GM12878 (cell line): Measurements from ENCODE around the gene ITPKB. TPM values are rescaled to one million over a fixed set of nuclear protein-coding genes. Genes with fewer than 3 reads are reported as not detected.

Source experiments
- ATAC-seq: fragments of 200-7000 bp; cut with Tn5 transposase; 3 replicates; pipeline ENCODE4 v1.9.1; 2020; ENCODE audit warnings: mild to moderate bottlenecking, moderate library complexity
- BruUV-seq: library from RNA; stranded (reverse); fragments of 400-500 nt; replicated peaks from 2 replicates; lab custom pipeline; 2021; lab: Mats Ljungman, UMichigan
- CTCF ChIA-PET: fragments of 300-600 bp; sonication (Branson Sonifier 250); formaldehyde crosslinking; extraction: SDS; loops from one replicate; lab custom pipeline; 2021; ENCODE audit warnings: inconsistent platforms; lab: Yijun Ruan, JAX
- POLR2A ChIA-PET: fragments of 350-600 bp; formaldehyde crosslinking; extraction: SDS; loops from one replicate; lab custom pipeline; 2021; ENCODE audit warnings: inconsistent platforms; lab: Charles Lee
- RAD21 ChIA-PET: fragments of 300-600 bp; sonication (Branson Sonifier 250); formaldehyde crosslinking; loops from one replicate; lab custom pipeline; 2023; ENCODE audit warnings: antibody characterized with exemption; ENCODE audit not compliant: unreplicated experiment; lab: Charles Lee
- SMC1A ChIA-PET: fragments of 300-600 bp; sonication (Branson Sonifier 250); formaldehyde crosslinking; loops from one replicate; lab custom pipeline; 2023; ENCODE audit not compliant: unreplicated experiment, uncharacterized antibody; lab: Charles Lee
- DNase-seq: peaks from one replicate; pipeline ENCODE4 v3.0.0-alpha.2; 2011; ENCODE audit warnings: low read depth, low spot score
- FAIRE-seq: peaks from 3 replicates; lab custom pipeline; 2011; peaks lifted over from hg19 to GRCh38; lab: Jason Lieb, UNC
- H2AFZ ChIP-seq: 2 replicates; pipeline ENCODE4 v1.6.0; 2011; ENCODE audit warnings: low read depth, low read length, control low read depth; ENCODE audit not compliant: control insufficient read depth
- H3K27ac ChIP-seq: 2 replicates; pipeline ENCODE4 v1.5.1; 2011; ENCODE audit warnings: control low read depth; ENCODE audit not compliant: control insufficient read depth, insufficient read depth
- H3K27me3 ChIP-seq, 2 experiments: replicated peaks in 1 of 2; 2 replicates each; pipeline versions ENCODE4 v1.6.0 to v1.6.1; 2011; ENCODE audit warnings: low read length in 1 of 2; ENCODE audit not compliant: control insufficient read depth in 2 of 2, insufficient read depth in 2 of 2
- H3K36me3 ChIP-seq, 2 experiments: 2 replicates each; pipeline ENCODE4 v1.5.1; 2011; ENCODE audit warnings: low read length in 1 of 2; ENCODE audit not compliant: control insufficient read depth in 2 of 2, insufficient read depth in 2 of 2
- H3K4me1 ChIP-seq: 2 replicates; pipeline ENCODE4 v1.6.1; 2011; ENCODE audit warnings: mild to moderate bottlenecking, low read length, moderate library complexity, mixed read lengths; ENCODE audit not compliant: control insufficient read depth, insufficient read depth
- H3K4me2 ChIP-seq: 2 replicates; pipeline ENCODE4 v1.6.0; 2011; ENCODE audit warnings: control low read depth; ENCODE audit not compliant: control insufficient read depth, insufficient read depth
- H3K4me3 ChIP-seq: fragments of 200-600 bp; sonication (generic); 2 replicates; pipeline ENCODE4 v1.5.1; 2016
- H3K79me2 ChIP-seq: 2 replicates; pipeline ENCODE4 v1.6.0; 2011; ENCODE audit warnings: low read length; ENCODE audit not compliant: control insufficient read depth, insufficient read depth
- H3K9ac ChIP-seq: 2 replicates; pipeline ENCODE4 v1.8.0; 2011; ENCODE audit warnings: low read length, control low read depth, mixed read lengths; ENCODE audit not compliant: control insufficient read depth, insufficient read depth
- H3K9me3 ChIP-seq: replicated peaks from 3 replicates; pipeline ENCODE4 v1.5.1; 2011; ENCODE audit warnings: mild to moderate bottlenecking, low read length; ENCODE audit not compliant: control insufficient read depth, insufficient read depth
- H4K20me1 ChIP-seq: 2 replicates; pipeline ENCODE4 v1.6.0; 2011; ENCODE audit not compliant: control insufficient read depth, insufficient read depth
- BRCA1 ChIP-seq: IDR thresholded peaks from 2 replicates; pipeline ENCODE4 v1.6.1; 2011; ENCODE audit warnings: low read depth, low read length, improper control_type of control experiment
- CEBPB ChIP-seq, 2 experiments: fragments of 150-350 bp in 1 of 2; IDR thresholded peaks; 2 replicates each; pipeline ENCODE4 v1.6.1; 2012 to 2014; ENCODE audit warnings: low read depth in 2 of 2, low read length in 2 of 2, borderline replicate concordance in 1 of 2, inconsistent platforms in 1 of 2
- CREM ChIP-seq: IDR thresholded peaks from 2 replicates; pipeline ENCODE4 v1.6.1; 2014; ENCODE audit warnings: antibody characterized with exemption, low read depth
- E2F4 ChIP-seq: IDR thresholded peaks from 2 replicates; pipeline ENCODE4 v1.6.1; 2012; ENCODE audit warnings: low read depth, low read length, improper control_type of control experiment
- ESRRA ChIP-seq: IDR thresholded peaks from 2 replicates; pipeline ENCODE4 v1.6.1; 2012; ENCODE audit warnings: mild to moderate bottlenecking, low read length, improper control_type of control experiment
- MTA3 ChIP-seq: IDR thresholded peaks from 2 replicates; pipeline ENCODE4 v1.6.1; 2012; ENCODE audit warnings: low read length, inconsistent platforms, borderline replicate concordance
- MYC ChIP-seq: IDR thresholded peaks from 2 replicates; pipeline ENCODE4 v1.6.1; 2011; ENCODE audit warnings: mild to moderate bottlenecking, low read length, moderate library complexity, inconsistent platforms; ENCODE audit not compliant: insufficient read depth, insufficient replicate concordance, insufficient read length, severe bottlenecking
- POLR2AphosphoS5 ChIP-seq: IDR thresholded peaks from 2 replicates; pipeline ENCODE4 v1.6.1; 2011; ENCODE audit warnings: mild to moderate bottlenecking, low read length, inconsistent platforms
- SMARCA5 ChIP-seq: fragments of 450-650 bp; IDR thresholded peaks from 2 replicates; pipeline ENCODE4 v1.6.1; 2017; ENCODE audit warnings: mild to moderate bottlenecking
- SMC3 ChIP-seq: IDR thresholded peaks from 2 replicates; pipeline ENCODE4 v1.6.1; 2011; ENCODE audit warnings: low read length, improper control_type of control experiment, borderline replicate concordance
- SRF ChIP-seq, 2 experiments: IDR thresholded peaks; 2 replicates each; pipeline ENCODE4 v1.6.1; 2011; ENCODE audit warnings: low read depth in 2 of 2, low read length in 2 of 2, mild to moderate bottlenecking in 1 of 2, moderate library complexity in 1 of 2
- YY1 ChIP-seq: IDR thresholded peaks from 2 replicates; pipeline ENCODE4 v1.6.1; 2011; ENCODE audit warnings: low read depth, mild to moderate bottlenecking, low read length
- WGBS: methylation state at CpG from one replicate; pipeline ENCODE4 v1.1.6; 2016; ENCODE audit warnings: low lambda C conversion rate; ENCODE audit not compliant: insufficient replicate concordance, insufficient coverage; ENCODE audit errors: missing lambda C conversion rate; 5-methylcytosine and 5-hydroxymethylcytosine counted together
- in situ Hi-C: fragments of 300-500 bp; cut with MboI; formaldehyde crosslinking; loops from 9 replicates; pipeline ENCODE4 v1.14.3; 2018; ENCODE audit warnings: mixed read lengths
- intact Hi-C: fragments of 100-400 bp; cut with micrococcal nuclease; formaldehyde crosslinking; loops from one replicate; pipeline ENCODE4 v1.14.2; 2022; ENCODE audit not compliant: unreplicated experiment
- polyA plus RNA-seq, 11 experiments: library from polyadenylated mRNA; depleted of rRNA in 4 of 11; unstranded in 6 of 11; stranded (reverse) in 5 of 11; fragments of >200 nt; fragmentation: Nextera tagmentation in 4 of 11; fragmentation: Illumina TruSeq in 1 of 11; extraction: Ambion mirVana in 4 of 11; extraction: Trizol in 1 of 11; gene quantifications; 1 replicate in 1 of 11; 2 replicates in 10 of 11; pipeline versions ENCODE4 v1.2.1 to v1.2.3, GENCODE V29; 2011 to 2016; ENCODE audit warnings: inconsistent platforms in 2 of 11, missing spikeins in 2 of 11, low read depth in 1 of 11
- total RNA-seq, 4 experiments: library from RNA; depleted of rRNA in 3 of 4; stranded (reverse); fragments of >200 nt in 3 of 4; fragmentation: Illumina TruSeq in 1 of 4; extraction: Trizol in 1 of 4; gene quantifications; 2 replicates each; pipeline versions ENCODE4 v1.2.1 to v1.2.3, GENCODE V29; 2013 to 2021

ITPKB gene
- total and polyA plus RNA-seq, 10 of the 15 experiments (the other 5 are each of a cell fraction or from before 2014, with no cell fraction given) = 1.3 to 38.7 (median 12.9) TPM

DNA sequence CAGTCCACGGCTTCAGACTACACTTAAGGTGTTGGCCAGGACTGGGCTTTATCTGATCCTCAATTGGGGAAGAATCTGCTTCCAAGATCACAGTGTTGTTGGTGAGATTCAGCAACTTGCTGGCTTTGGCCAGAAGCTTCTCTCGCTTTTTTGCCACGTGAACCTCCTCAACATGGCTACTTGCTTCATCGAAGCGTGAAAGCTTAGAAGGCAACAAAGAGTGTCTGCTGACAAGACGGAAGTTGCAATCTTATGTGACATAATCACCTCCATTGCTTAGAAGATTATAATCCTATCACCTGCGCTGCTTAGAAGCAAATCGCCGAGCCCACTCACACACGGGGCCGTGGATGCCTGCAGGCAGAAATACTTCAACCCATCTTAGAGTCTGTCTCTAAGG lies 10.4 kb upstream of the ITPKB start:
- in situ Hi-C loops (no loop called here), intact Hi-C loops (no loop called here)
- CTCF ChIA-PET = no interaction called here
- Histone ChIP-seq H3K27ac (no peak overlapping the region), H3K9ac (no peak overlapping the region), H3K9me3 (no peaks in the 10 kb centered on the region)
- RAD21 ChIA-PET = no interaction called here
- no TSS peak for BruUV-seq
- 0 out of 2 replicates have a peak, but pooled peaks have one; percentile 58 for TF ChIP-seq YY1
- TF ChIP-seq MTA3 = no peak
- TF ChIP-seq, all 136 proteins: peak for 1
- WGBS = 46% methylated on average over 11 of the region's 11 CpGs
- FAIRE-seq (no peak), DNase-seq (no peak), ATAC-seq (no peak)
- ChIA-PET POLR2A (interaction anchor here (0.7 to 1.0 kb wide), 3 partner anchors 9 to 46 kb away, joined by 3 to 7 read pairs (median 3); no protein-coding TSS in a partner anchor), SMC1A (interaction anchor here (0.8 to 1.8 kb wide), 3 partner anchors 9 to 79 kb away, joined by 3 to 5 read pairs (median 5); no protein-coding TSS in a partner anchor)
- H2AFZ ChIP-seq = peak overlapping the region; percentile 79
- H3K4me2 ChIP-seq = no peak overlapping the region
- no peak overlapping the region for H3K4me3 ChIP-seq
- 0 out of 2 replicates have a peak, but pooled peaks cover 3% of the 10 kb centered on the region for H3K4me1 ChIP-seq
- H3K79me2 ChIP-seq = no peaks in the 10 kb centered on the region
- no peaks in the 10 kb centered on the region for H3K27me3 ChIP-seq
- no peaks in the 10 kb centered on the region for H3K36me3 ChIP-seq
- H4K20me1 ChIP-seq = no peaks in the 10 kb centered on the region

DNA sequence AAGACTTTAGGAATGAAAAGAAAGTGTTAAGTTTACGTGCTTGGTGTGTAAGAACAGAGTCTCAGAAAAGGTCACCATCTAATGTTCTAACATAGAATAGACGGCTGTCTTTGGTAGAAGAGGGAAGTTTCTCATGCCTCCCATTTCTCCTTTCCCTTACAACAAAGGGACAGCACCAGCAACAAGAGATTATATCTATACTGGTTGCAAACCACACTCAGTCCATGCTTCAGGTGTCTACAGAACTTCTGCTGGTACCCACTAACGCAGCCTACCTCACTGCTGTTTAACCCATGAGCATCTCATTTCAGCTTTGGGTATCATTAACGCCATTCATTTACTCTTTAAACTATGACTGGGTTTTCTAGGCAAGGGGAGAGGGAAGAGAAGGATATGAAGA lies 9.2 kb upstream of the ITPKB start:
- ChIA-PET CTCF (no interaction called here), RAD21 (no interaction called here), POLR2A (interaction anchor here (0.6 to 0.9 kb wide), 2 partner anchors 8 to 81 kb away, joined by 3 to 5 read pairs; no protein-coding TSS in a partner anchor), SMC1A (interaction anchor here (0.6 to 1.8 kb wide), 2 partner anchors 10 to 366 kb away, joined by 3 to 5 read pairs; no protein-coding TSS in a partner anchor)
- FAIRE-seq (no peak), ATAC-seq (no peak), DNase-seq (no peak)
- Histone ChIP-seq H3K4me3 (no peak overlapping the region), H3K9ac (no peak overlapping the region), H3K4me2 (no peak overlapping the region), H4K20me1 (no peaks in the 10 kb centered on the region), H3K4me1 (0 out of 2 replicates have a peak, but pooled peaks cover 3% of the 10 kb centered on the region), H2AFZ (no peak overlapping the region), H3K27ac (no peak overlapping the region), H3K27me3 (no peaks in the 10 kb centered on the region), H3K79me2 (no peaks in the 10 kb centered on the region), H3K9me3 (no peaks in the 10 kb centered on the region), H3K36me3 (no peaks in the 10 kb centered on the region)
- TF ChIP-seq MYC (no peak), CREM (no peak), POLR2AphosphoS5 (no peak), BRCA1 (no peak), SMC3 (no peak), CEBPB (IDR thresholded peaks at IDR 0.05; ENCODE audit: borderline replicate concordance in 1 of 2, low read depth in 2 of 2, low read length in 2 of 2) (no peak), SMARCA5 (no peak), ESRRA (no peak), E2F4 (no peak), SRF (IDR thresholded peaks at IDR 0.05; ENCODE audit: low read depth in 2 of 2, low read length in 2 of 2) (no peak)
- no TSS peak for BruUV-seq
- 64% methylated on average over 4 of the region's 4 CpGs for WGBS
- intact Hi-C loops = no loop called here
- in situ Hi-C loops = no loop called here
